Sigmoid colon (tissue), 4 donors: ENCODE data around the gene BEST3.

Experiments used
- CTCF ChIP-seq, 4 experiments: fragments of 450-650 bp in 3 of 4; fragments of 200-600 bp in 1 of 4; IDR thresholded peaks; one replicate each; pipeline ENCODE4 v1.5.1; 2016 to 2019; ENCODE audit warnings: antibody characterized with exemption in 4 of 4, mild to moderate bottlenecking in 3 of 4, moderate library complexity in 2 of 4
- EP300 ChIP-seq, 4 donors: sonication (generic); formaldehyde crosslinking; IDR thresholded peaks; one replicate each; pipeline ENCODE4 v1.6.1; 2017; ENCODE audit warnings: antibody characterized with exemption in 4 of 4

GRCh38 chr12:69704357-69704756 is 5.3 kb upstream of the BEST3 start:
- TF ChIP-seq CTCF (IDR thresholded peaks at IDR 0.05) (no peak), EP300 (IDR thresholded peaks at IDR 0.05) (no peak)
